HL-60 (cell line): ENCODE results near the gene WDFY2.

Experiments used
- CTCF ChIP-seq: IDR thresholded peaks from one replicate; pipeline ENCODE4 v1.5.1; 2011; ENCODE audit warnings: low read length, control low read depth, inconsistent platforms; ENCODE audit not compliant: insufficient read depth
- GABPA ChIP-seq: IDR thresholded peaks from 2 replicates; pipeline ENCODE4 v1.6.1; 2012; ENCODE audit warnings: low read depth
- POLR2AphosphoS5 ChIP-seq: IDR thresholded peaks from 2 replicates; pipeline ENCODE4 v1.6.1; 2012; ENCODE audit warnings: low read depth
- REST ChIP-seq: IDR thresholded peaks from 2 replicates; pipeline ENCODE4 v1.6.1; 2012; ENCODE audit warnings: low read depth; ENCODE audit not compliant: insufficient replicate concordance
- SPI1 ChIP-seq: IDR thresholded peaks from 2 replicates; pipeline ENCODE4 v1.6.1; 2012; ENCODE audit warnings: low read depth, mild to moderate bottlenecking, borderline replicate concordance

GRCh38 chr13:51553531-51553930, 30.7 kb upstream of the WDFY2 start:
- TF ChIP-seq POLR2AphosphoS5 (no peak), CTCF (no peak), REST (no peak), GABPA (no peak), SPI1 (peak; percentile 20; the same call in 1 of the 2 replicates)
